CD14-positive monocyte (primary cell): ENCODE data around the gene AGAP1. TPM values are rescaled to one million over a fixed set of nuclear protein-coding genes. Genes with fewer than 3 reads are reported as not detected.

Experiments
- DNase-seq, 3 donors: peaks; one replicate each; pipeline ENCODE4 v3.0.0-alpha.2; 2011 to 2022
- H2AFZ ChIP-seq: 2 replicates; pipeline ENCODE4 v1.6.0; 2012; ENCODE audit warnings: mild to moderate bottlenecking, low read depth, low read length, inconsistent platforms; ENCODE audit not compliant: insufficient read depth, poor library complexity, severe bottlenecking
- H3K27ac ChIP-seq, 2 donors: 1 replicate in 1 of 2; 2 replicates in 1 of 2; pipeline ENCODE4 v1.5.1; 2012 to 2013; ENCODE audit warnings: low read length in 2 of 2, control low read depth in 1 of 2, inconsistent platforms in 1 of 2, low read depth in 1 of 2, mild to moderate bottlenecking in 1 of 2
- H3K27me3 ChIP-seq, 2 donors: one replicate each; pipeline versions ENCODE4 v1.6.0 to v1.6.1; 2011 to 2013; ENCODE audit warnings: low read length in 2 of 2; ENCODE audit not compliant: control insufficient read depth in 2 of 2, insufficient read depth in 2 of 2
- H3K36me3 ChIP-seq, 2 donors: replicated peaks in 1 of 2; 1 replicate in 1 of 2; 2 replicates in 1 of 2; pipeline versions ENCODE4 v1.5.1 to v1.6.1; 2012 to 2013; ENCODE audit warnings: low read length in 2 of 2, control low read depth in 1 of 2, inconsistent platforms in 1 of 2, mild to moderate bottlenecking in 1 of 2; ENCODE audit not compliant: insufficient read depth in 2 of 2, control insufficient read depth in 1 of 2
- H3K4me1 ChIP-seq, 2 donors: 1 replicate in 1 of 2; 2 replicates in 1 of 2; pipeline versions ENCODE4 v1.5.1 to v1.6.1; 2012 to 2013; ENCODE audit warnings: low read length in 2 of 2, control low read depth in 1 of 2, inconsistent platforms in 1 of 2, mild to moderate bottlenecking in 1 of 2, moderate library complexity in 1 of 2; ENCODE audit not compliant: insufficient read depth in 2 of 2, control insufficient read depth in 1 of 2
- H3K4me2 ChIP-seq: replicated peaks from 2 replicates; pipeline ENCODE3; 2012; ENCODE audit warnings: low read length, moderate library complexity, mild to moderate bottlenecking; ENCODE audit not compliant: poor library complexity, severe bottlenecking; ENCODE audit errors: extremely low read depth
- H3K4me3 ChIP-seq, 3 experiments: fragments of 200-600 bp in 1 of 3; sonication (generic) in 1 of 3; replicated peaks in 1 of 3; 1 replicate in 2 of 3; 2 replicates in 1 of 3; pipeline ENCODE4 v1.5.1; 2011 to 2013; ENCODE audit warnings: low read length in 3 of 3, mild to moderate bottlenecking in 3 of 3, control low read depth in 2 of 3, low read depth in 2 of 3, inconsistent platforms in 1 of 3, moderate library complexity in 1 of 3
- H3K79me2 ChIP-seq: 2 replicates; pipeline ENCODE4 v1.6.0; 2012; ENCODE audit warnings: mild to moderate bottlenecking, control low read depth, inconsistent platforms, low read length, moderate library complexity; ENCODE audit not compliant: insufficient read depth
- H3K9ac ChIP-seq: 2 replicates; pipeline ENCODE4 v1.6.0; 2017; ENCODE audit warnings: low read length, mild to moderate bottlenecking; ENCODE audit not compliant: insufficient read depth, poor library complexity, severe bottlenecking
- H3K9me3 ChIP-seq, 2 donors: replicated peaks in 1 of 2; 1 replicate in 1 of 2; 2 replicates in 1 of 2; pipeline versions ENCODE4 v1.5.1 to v1.6.1; 2012 to 2013; ENCODE audit warnings: low read length in 2 of 2, control low read depth in 1 of 2; ENCODE audit not compliant: control insufficient read depth in 1 of 2, insufficient read depth in 1 of 2
- H4K20me1 ChIP-seq: 2 replicates; pipeline ENCODE4 v1.6.0; 2012; ENCODE audit warnings: mild to moderate bottlenecking, low read length, control low read depth, moderate library complexity; ENCODE audit not compliant: insufficient read depth
- H3K27ac Mint-ChIP-seq, 7 donors: one replicate each; pipeline ENCODE4 v1.8.0; 2020; ENCODE audit warnings: mild to moderate bottlenecking in 7 of 7, mixed read lengths in 7 of 7, moderate library complexity in 6 of 7, inconsistent platforms in 2 of 7
- H3K27me3 Mint-ChIP-seq, 3 donors: one replicate each; pipeline ENCODE4 v1.8.0; 2021 to 2022; ENCODE audit warnings: low read depth in 3 of 3, mild to moderate bottlenecking in 3 of 3, mixed read lengths in 3 of 3, moderate library complexity in 3 of 3, inconsistent platforms in 1 of 3
- H3K36me3 Mint-ChIP-seq, 2 donors: one replicate each; pipeline ENCODE4 v1.8.0; 2020; ENCODE audit warnings: mixed read lengths in 2 of 2, inconsistent platforms in 1 of 2, mild to moderate bottlenecking in 1 of 2
- H3K4me1 Mint-ChIP-seq: one replicate; pipeline ENCODE4 v1.8.0; 2020; ENCODE audit warnings: mild to moderate bottlenecking, mixed read lengths
- H3K4me3 Mint-ChIP-seq, 2 donors: one replicate each; pipeline ENCODE4 v1.8.0; 2020; ENCODE audit warnings: mild to moderate bottlenecking in 2 of 2, mixed read lengths in 2 of 2, moderate library complexity in 1 of 2
- H3K9me3 Mint-ChIP-seq, 7 donors: one replicate each; pipeline ENCODE4 v1.8.0; 2020 to 2022; ENCODE audit warnings: mixed read lengths in 7 of 7, mild to moderate bottlenecking in 6 of 7, moderate library complexity in 6 of 7, inconsistent platforms in 2 of 7
- CTCF ChIP-seq: fragments of 200-600 bp; IDR thresholded peaks from one replicate; pipeline ENCODE4 v1.8.0; 2022; ENCODE audit warnings: antibody characterized with exemption, mild to moderate bottlenecking
- WGBS: methylation state at CpG from one replicate; pipeline ENCODE4 v1.1.5; 2013; ENCODE audit warnings: missing lambda C conversion rate; ENCODE audit not compliant: insufficient coverage; 5-methylcytosine and 5-hydroxymethylcytosine counted together
- intact Hi-C, 2 donors: fragments of 100-400 bp; cut with micrococcal nuclease; formaldehyde crosslinking; loops; one replicate each; pipeline versions ENCODE4 v1.15.0 to v1.15.1; 2023
- polyA plus RNA-seq, 3 donors: library from polyadenylated mRNA; depleted of rRNA in 1 of 3; unstranded in 2 of 3; stranded (reverse) in 1 of 3; fragments of 300-500 nt in 2 of 3; fragments of >200 nt in 1 of 3; fragmentation: Illumina TruSeq in 2 of 3; gene quantifications; 1 replicate in 2 of 3; 2 replicates in 1 of 3; pipeline ENCODE4 v1.2.3, GENCODE V29; 2012 to 2021

The AGAP1 gene
- polyA plus RNA-seq, 3 donors = 0.12 TPM; not detected in 2

GRCh38 chr2:235810252-235810651, 316.4 kb downstream of the AGAP1 start:
- H2AFZ ChIP-seq = no peak overlapping the region
- intact Hi-C loops = no loop called here
- H3K4me2 ChIP-seq = no peak overlapping the region
- H4K20me1 ChIP-seq = no peaks in the 10 kb centered on the region
- TF ChIP-seq CTCF = no peak
- no peaks in the 10 kb centered on the region for H3K36me3 Mint-ChIP-seq
- H3K79me2 ChIP-seq = no peaks in the 10 kb centered on the region
- no peak overlapping the region for H3K4me3 Mint-ChIP-seq
- 88% methylated on average over 8 of the region's 10 CpGs for WGBS
- no peaks in the 10 kb centered on the region for H3K27me3 ChIP-seq
- H3K36me3 ChIP-seq = no peaks in the 10 kb centered on the region
- H3K4me1 Mint-ChIP-seq = no peaks in the 10 kb centered on the region
- H3K9ac ChIP-seq = no peak overlapping the region
- H3K9me3 Mint-ChIP-seq = peaks cover 0 to 9% (median 0%) of the 10 kb centered on the region in 7 donors
- H3K4me1 ChIP-seq = no peaks in the 10 kb centered on the region
- no peak overlapping the region for H3K4me3 ChIP-seq
- H3K27me3 Mint-ChIP-seq = peaks cover 0 to 2% (median 1%) of the 10 kb centered on the region in 3 donors
- no peak overlapping the region for H3K27ac ChIP-seq
- H3K27ac Mint-ChIP-seq = no peak overlapping the region
- DNase-seq = no peak
- peaks cover 0 to 3% of the 10 kb centered on the region in 2 donors for H3K9me3 ChIP-seq

GRCh38 chr2:235810846-235811245, 317.0 kb downstream of the AGAP1 start:
- no peaks in the 10 kb centered on the region for H3K4me1 Mint-ChIP-seq
- Histone ChIP-seq H2AFZ (no peak overlapping the region), H3K9me3 (peaks cover 0 to 3% of the 10 kb centered on the region in 2 donors), H3K27me3 (no peaks in the 10 kb centered on the region), H4K20me1 (no peaks in the 10 kb centered on the region), H3K27ac (no peak overlapping the region), H3K36me3 (no peaks in the 10 kb centered on the region), H3K9ac (no peak overlapping the region), H3K4me3 (no peak overlapping the region), H3K79me2 (no peaks in the 10 kb centered on the region), H3K4me1 (no peaks in the 10 kb centered on the region), H3K4me2 (no peak overlapping the region)
- TF ChIP-seq CTCF = no peak
- peaks cover 0 to 11% (median 2%) of the 10 kb centered on the region in 7 donors for H3K9me3 Mint-ChIP-seq
- intact Hi-C loops = no loop called here
- H3K27ac Mint-ChIP-seq = no peak overlapping the region
- no peak overlapping the region for H3K4me3 Mint-ChIP-seq
- no peak for DNase-seq
- no peaks in the 10 kb centered on the region for H3K36me3 Mint-ChIP-seq
- peaks cover 0 to 2% (median 1%) of the 10 kb centered on the region in 3 donors for H3K27me3 Mint-ChIP-seq
- 96% methylated on average over 6 of the region's 10 CpGs for WGBS
